ENCODE results near the gene ACOXL. TPM values are rescaled to one million over a fixed set of nuclear protein-coding genes. Genes with fewer than 3 reads are reported as not detected.

The ACOXL gene
- total RNA-seq, 6 experiments from 2014 or later = not detected

- WGBS (ENCODE audit: insufficient coverage, low coverage, low lambda C conversion rate, missing lambda C conversion rate) = 89% methylated on average over 1 of the region's 1 CpG
These were observed 151.0 kb downstream of the ACOXL start for GRCh38 chr2:110883406-110883805.

DNA sequence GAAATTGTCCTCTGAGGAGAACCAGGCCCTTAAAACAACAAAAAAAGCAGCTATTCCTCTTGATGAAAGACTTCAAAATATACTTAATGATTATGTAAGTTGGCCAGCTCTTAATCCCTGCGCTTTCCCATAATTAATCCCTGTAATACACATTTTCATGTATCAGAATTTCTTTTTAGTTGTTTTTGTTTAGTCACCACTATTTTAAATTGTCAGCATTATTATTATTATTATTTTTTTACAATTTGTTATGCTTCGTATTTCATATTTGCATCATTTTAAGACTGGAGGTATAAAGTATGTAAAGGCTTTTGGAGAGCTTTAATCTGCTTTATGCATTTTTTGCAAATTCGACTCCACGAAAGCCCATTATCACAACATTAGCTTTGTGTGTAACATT, 152.9 kb downstream of the ACOXL start:
- Histone ChIP-seq H3K27me3 (no peaks in the 10 kb centered on the region), H3K36me3 (no peaks in the 10 kb centered on the region), H3K4me1 (no peaks in the 10 kb centered on the region), H3K9me3 (no peaks in the 10 kb centered on the region), H3K4me3 (no peak overlapping the region), H3K27ac (no peak overlapping the region)
- no peak for ATAC-seq
- TF ChIP-seq POLR2A (IDR thresholded peaks at IDR 0.05) (no peak), CTCF (IDR thresholded peaks at IDR 0.05) (no peak)
- intact Hi-C loops (cut with DNase I) = no loop called here
- 87% methylated on average over 4 of the region's 4 CpGs for WGBS (ENCODE audit: insufficient coverage, low coverage, low lambda C conversion rate, missing lambda C conversion rate)
- DNase-seq = no peak

More at GRCh38 chr2:110883406-110883805, 151.0 kb downstream of the ACOXL start:
- TF ChIP-seq CTCF (IDR thresholded peaks at IDR 0.05) (no peak), POLR2A (IDR thresholded peaks at IDR 0.05) (no peak)
- H3K4me1 ChIP-seq = no peaks in the 10 kb centered on the region
- H3K27ac ChIP-seq = no peak overlapping the region
- no peaks in the 10 kb centered on the region for H3K9me3 ChIP-seq
- ATAC-seq (no peak), DNase-seq (no peak)
- H3K27me3 ChIP-seq = no peaks in the 10 kb centered on the region
- no peaks in the 10 kb centered on the region for H3K36me3 ChIP-seq
- intact Hi-C loops (cut with DNase I) = no loop called here
- H3K4me3 ChIP-seq = no peak overlapping the region

DNA sequence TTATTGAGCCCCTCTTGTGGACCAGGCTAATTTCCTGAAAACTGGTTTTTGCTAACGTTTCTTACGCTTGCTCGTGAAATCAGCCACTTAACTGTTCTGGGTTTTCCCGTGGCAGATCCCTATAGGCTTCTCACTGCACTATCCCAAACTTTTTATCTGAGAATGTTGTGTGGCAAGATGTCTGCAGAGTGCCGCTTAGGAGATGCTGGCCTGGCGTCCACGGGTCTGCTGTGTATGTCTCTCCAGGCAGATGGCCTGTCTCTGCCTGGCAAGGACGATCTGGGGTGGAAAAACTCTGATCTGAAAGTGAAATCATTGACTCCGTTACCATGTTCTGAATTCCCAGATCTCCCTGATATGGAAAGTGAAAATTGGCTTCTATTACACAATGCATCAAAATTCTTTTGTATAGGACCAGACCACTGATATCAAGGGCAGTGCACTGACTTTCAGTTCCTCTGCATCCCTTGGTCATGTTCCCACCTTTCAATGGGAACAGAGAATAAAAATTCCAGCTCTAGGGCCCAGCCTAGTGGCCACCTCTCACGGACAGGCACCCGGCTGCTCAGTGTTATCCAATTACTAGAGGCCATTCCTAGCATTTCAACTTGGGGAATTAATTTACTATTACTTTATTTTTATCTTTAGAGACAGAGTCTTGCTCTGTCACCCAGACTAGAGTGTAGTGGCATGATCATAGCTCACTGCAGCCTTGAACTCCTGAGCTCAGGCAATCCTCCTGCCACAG, 154.6 kb downstream of the ACOXL start:
- Histone ChIP-seq H3K36me3 (no peaks in the 10 kb centered on the region), H3K4me3 (no peak overlapping the region), H3K4me1 (no peaks in the 10 kb centered on the region), H3K27ac (no peak overlapping the region), H3K27me3 (no peaks in the 10 kb centered on the region), H3K9me3 (no peaks in the 10 kb centered on the region)
- WGBS (ENCODE audit: insufficient coverage, low coverage, low lambda C conversion rate, missing lambda C conversion rate) = 78% methylated on average over 11 of the region's 11 CpGs
- TF ChIP-seq CTCF (IDR thresholded peaks at IDR 0.05) = no peak
- no peak for TF ChIP-seq POLR2A (IDR thresholded peaks at IDR 0.05)
- intact Hi-C loops (cut with DNase I) = no loop called here
- ATAC-seq = no peak
- no peak for DNase-seq

DNA sequence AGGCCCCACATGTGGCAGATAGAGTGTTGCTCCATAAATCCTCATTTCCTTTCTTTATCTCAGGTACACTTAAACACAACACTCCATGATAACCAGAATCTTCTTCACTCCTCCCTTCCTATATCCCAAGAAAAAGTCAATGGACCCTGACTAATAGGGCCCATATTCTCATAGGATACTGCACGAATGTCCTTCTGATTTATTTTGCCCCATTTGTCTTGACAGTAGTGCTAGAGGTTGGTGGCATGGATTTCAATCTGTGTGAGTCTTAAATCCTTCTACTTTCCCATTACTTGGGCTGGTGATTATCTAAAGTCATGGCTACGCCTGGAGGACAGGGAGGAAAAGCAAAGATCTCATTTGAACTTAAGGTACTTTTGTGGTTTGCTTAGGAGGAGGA, 156.0 kb downstream of the ACOXL start:
- intact Hi-C loops (cut with DNase I) = no loop called here
- WGBS (ENCODE audit: insufficient coverage, low coverage, low lambda C conversion rate, missing lambda C conversion rate) = 61% methylated on average over 2 of the region's 2 CpGs
- DNase-seq (no peak), ATAC-seq (no peak)
- TF ChIP-seq POLR2A (IDR thresholded peaks at IDR 0.05) (no peak), CTCF (IDR thresholded peaks at IDR 0.05) (no peak)
- Histone ChIP-seq H3K27ac (no peak overlapping the region), H3K9me3 (no peaks in the 10 kb centered on the region), H3K36me3 (no peaks in the 10 kb centered on the region), H3K27me3 (no peaks in the 10 kb centered on the region), H3K4me1 (no peaks in the 10 kb centered on the region), H3K4me3 (no peak overlapping the region)

All from right lobe of liver (tissue), 6 donors.